Dermis blood vessel endothelial cell (primary cell): ENCODE measurements around the gene KRT85. TPM values are rescaled to one million over a fixed set of nuclear protein-coding genes. Genes with fewer than 3 reads are reported as not detected.
"Not testable (repeated sequence)": the region's sequence is repeated elsewhere in the genome, so short reads cannot be mapped to it uniquely, and the experiment has no call there.

Experiments
- DNase-seq: peaks from one replicate; pipeline ENCODE4 v3.0.0; 2010
- total RNA-seq: library from RNA; depleted of rRNA; stranded (reverse); fragments of >200 nt; gene quantifications from 2 replicates; pipeline ENCODE4 v1.2.3, GENCODE V29; 2014

KRT85 gene
- total RNA-seq, 1 donor from 2014 or later: not detected

DNA sequence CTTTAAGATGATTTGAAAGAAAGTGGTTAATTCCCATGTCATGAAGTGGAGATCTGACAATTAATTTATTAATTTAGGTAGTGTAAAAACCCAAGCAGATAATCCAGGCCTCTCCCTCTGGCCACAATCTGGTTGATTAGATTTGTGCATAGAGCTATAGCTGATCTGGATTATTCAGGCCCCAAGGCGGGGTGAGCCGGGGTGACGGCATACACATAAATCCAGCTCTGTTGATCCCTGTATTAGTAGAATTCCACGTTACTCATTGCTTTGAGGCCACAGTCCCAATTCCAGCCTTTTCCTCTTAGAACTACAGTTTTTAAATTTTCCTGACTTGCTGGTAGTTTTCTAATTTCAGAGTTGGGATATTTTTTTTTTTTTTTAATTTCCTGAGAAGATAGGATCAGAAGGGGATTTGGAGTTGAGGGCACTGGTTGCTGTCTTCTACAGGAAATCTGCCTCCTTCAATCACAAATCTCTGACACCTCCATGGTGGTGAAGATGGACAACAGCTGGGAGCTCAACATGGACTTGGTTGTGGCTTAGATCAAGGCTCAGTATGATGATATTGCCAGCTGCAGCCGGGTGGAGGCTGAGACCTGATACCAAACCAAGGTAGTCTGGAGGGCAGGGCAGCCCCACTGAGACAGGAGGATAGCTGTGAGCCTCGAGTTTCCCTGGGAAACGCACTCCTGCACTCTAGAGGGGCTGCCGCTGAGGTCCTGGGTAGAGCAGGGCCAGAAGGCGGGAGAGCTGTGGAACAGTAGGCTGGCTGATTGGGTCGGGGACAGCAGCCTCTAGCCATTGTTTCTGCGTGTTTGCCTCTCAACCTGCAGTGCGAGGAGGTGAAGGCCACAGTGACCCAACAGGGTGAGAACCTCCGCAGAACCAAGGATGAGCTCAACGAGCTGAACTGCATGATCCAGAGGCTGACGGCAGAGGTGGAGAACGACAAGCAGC lies 19.4 kb downstream of the KRT85 start:
- DNase-seq: no peak

DNA sequence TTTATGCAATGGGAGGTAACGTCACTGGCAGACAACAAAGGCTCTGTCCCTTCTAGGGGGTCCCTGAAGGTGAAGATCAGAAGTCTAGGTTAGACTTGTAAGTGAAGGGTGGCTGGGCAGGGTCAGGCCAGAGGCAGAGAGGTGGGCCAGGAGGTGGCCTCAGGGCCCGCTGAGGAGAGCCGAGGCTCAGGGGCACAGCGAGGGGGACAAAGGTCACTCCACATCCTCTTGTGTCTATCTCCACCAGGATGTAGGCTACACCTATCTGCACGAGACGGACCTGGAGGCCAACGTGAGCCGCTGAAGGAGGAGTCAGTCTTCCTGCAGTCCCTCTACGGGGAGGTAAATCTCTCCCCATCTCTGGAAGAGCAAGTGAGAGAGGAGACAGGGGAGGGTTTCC lies 20.3 kb downstream of the KRT85 start:
- no peak for DNase-seq

DNA sequence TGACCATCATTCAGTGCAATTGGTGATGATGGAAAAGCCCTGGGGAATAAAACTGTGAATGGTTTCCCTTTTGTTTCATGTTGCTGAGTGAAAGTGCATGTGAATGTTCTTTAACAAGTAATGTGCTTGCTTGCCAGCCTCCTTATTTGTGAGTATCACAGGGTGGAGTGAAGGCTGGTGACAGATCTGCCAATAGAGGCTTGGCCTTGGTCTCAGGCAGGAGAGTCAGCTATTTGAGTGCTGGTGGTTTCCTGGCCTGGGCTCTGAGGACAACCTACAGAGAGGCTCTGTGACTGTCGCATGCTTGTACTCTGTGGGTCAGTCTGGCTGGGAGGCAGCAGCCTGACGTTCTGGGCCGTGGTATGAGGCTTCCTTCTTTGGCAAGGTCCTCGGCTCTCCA lies 20.7 kb downstream of the KRT85 start:
- no peak for DNase-seq

DNA sequence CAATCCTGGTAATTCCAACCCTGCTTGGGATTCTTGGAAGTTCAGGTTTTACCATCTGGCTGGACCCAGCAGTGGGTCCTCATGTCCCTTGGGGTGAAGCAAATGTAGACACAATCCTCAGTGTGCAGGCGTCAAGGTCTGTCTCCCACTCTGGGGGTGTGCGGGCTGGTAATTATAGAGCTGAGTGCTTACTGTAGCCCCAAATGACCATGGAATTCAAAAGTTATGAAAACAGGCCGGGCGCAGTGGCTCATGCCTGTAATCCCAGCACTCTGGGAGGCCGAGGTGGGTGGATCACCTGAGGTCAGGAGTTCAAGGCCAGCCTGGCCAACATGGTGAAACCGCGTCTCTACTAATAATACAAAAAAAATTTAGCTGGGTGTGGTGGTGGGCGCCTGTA lies 22.2 kb downstream of the KRT85 start:
- not testable (repeated sequence) for DNase-seq

DNA sequence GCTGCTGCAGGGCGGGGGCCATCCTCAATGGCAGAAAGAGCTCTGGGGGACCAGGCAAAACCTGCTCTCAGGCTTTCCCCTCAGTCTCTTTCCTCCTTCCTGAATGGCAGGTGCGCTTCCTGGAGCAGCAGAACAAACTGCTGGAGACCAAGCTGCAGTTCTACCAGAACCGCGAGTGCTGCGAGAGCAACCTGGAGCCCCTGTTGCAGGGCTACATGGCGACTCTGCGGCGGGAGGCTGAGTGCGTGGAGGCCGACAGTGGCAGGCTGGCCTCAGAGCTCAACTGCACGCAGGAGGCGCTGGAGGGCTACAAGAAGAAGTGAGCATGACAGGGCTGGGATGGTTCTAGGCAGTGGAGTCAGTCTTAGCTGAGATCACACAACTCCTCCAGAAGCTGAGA lies 23.2 kb downstream of the KRT85 start:
- no peak for DNase-seq

DNA sequence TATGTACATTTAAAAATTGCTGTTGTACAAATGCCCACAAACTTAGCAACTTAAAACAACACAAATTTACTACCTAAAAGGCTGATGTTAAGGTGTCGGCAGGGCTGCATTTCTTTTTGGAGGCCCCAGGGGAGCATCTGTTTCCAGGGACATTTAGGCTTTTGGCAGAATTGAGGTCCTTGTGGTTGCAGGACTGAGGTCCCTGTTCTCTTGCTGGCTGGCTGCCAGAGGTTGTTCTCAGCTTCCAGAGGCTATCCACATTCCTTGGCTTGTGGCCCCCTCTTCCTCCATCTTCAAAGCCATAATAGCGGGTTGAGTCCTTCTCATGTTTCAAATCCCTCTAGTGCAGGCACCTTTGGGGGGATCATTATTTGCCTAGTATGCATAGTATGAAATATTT lies 23.7 kb downstream of the KRT85 start:
- no peak for DNase-seq

DNA sequence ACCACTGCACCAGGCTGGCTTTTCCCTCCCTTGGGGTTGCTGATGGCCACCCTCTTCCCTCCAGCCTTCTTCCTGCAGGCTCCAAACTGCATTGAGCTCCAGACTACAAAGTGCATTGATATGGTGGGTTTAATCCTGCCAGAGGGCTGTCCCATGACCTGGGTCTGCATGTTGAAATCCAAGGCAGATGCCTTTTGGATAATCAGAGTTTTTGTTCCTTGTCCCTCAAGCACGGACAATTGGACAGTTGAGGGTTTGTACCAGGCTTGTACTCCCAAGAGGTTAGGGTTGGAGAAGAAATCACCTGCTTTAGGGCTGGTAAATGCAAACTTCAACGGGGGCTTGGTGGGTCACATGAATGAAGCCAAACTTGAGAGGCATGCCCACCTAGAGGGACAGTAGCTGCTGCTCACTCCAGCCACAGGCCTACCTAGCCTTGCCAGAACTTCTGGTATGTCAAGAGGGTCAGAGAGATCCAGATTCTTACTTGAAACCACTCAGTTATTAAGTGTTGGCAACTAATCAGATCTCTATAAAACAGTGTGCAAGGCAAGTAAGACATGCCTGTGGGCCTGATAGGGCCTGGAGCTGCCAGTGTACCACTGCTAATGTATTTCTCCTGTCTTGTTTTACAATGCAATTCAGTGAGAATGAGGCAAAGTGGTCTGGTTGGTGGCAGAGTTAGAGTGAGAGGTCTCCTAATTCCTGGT lies 24.3 kb downstream of the KRT85 start:
- DNase-seq: no peak

DNA sequence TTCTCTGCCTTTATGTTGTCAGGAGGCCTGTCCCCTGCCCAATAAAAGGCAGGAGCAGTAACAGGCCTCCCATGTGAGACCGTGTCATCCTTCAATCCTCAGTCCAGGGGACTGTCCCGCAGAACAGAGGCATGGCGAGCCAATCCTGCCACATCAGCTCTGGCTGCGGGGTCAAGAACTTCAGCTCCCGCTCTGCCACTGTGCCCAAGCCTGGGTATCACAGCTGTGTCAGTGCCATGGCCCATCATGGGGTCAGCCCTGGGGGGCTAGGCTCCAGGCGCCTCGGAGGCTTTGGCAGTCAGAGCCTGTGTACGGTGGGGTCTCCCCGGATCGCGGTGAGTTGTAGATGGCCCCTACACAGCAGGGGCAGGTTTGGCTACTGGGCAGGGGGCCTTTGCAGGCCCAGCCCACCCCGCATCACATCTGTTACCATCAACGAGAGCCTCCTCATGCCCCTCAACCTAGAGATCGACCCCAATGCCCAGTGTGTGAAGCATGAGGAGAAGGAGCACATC lies 26.2 kb downstream of the KRT85 start:
- DNase-seq: no peak

DNA sequence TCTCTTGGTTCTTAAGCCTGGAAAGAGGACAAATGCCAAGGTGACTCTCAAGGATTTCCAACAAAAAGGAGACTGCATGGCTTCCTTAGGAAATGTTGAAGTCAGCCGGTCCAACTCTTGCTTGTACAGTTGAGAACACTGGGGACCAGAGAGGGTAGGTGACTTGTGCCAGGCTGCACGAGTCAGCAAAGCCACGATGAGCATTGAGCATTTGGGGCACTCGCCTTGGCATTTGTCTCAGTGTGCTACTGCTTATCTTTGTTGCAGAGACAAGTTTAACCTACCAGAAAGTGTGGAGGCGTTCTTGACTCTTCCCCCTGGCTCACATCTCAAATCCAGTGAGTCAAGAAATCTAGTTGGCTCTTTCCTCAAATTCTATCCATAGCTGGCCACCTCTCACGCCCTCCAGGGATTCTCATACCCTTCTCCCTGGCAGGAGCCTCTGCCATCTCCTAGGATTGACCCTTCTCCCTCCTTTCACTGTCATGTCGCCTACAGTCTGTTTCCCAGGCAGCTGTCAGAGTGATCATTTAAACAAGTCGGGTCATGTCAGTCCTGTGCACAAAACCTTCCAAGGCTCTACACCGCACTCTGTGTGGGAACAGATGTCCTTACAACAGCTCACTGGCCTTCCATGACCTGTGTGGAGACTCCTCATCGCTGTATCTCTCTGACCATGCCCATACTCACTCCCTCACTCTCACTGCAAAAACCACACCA lies 28.9 kb downstream of the KRT85 start:
- no peak for DNase-seq

DNA sequence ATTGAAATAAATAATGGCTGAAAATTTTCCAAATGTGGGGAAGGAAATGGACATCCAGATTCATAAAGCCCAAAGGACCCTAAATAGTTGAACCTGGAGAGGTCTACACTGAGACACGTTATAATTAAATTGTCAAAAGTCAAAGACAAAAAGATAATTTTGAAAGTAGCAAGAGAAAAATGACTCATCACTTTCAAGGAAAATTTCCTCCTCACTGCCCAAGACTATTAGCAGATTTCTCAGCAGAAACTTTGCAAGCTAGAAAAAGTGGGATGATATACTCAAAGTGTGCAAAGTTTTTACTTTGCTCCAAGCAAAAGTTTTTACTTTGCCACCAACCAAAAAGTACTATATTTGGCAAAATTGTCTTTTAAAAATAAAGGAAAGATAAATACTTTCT lies 30.2 kb downstream of the KRT85 start:
- no peak for DNase-seq

DNA sequence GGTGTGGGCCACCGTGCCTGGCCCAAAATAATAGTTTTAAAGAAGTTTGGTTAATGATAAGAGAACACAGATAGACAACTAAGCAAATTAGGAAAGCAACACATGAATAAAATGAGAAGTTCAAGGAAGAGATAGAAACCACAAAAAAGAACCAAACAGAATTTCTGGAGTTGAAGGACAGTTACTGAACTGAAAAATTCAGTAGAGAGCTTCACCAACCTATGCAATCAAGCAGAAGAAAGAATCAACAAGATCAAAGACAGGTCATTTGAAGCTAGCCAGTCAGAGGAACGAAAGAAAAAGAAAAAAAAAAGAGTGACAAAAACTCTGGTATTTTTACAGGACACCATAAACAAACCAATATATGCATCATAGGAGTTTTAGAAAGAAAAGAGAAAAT lies 30.6 kb downstream of the KRT85 start:
- no peak for DNase-seq

DNA sequence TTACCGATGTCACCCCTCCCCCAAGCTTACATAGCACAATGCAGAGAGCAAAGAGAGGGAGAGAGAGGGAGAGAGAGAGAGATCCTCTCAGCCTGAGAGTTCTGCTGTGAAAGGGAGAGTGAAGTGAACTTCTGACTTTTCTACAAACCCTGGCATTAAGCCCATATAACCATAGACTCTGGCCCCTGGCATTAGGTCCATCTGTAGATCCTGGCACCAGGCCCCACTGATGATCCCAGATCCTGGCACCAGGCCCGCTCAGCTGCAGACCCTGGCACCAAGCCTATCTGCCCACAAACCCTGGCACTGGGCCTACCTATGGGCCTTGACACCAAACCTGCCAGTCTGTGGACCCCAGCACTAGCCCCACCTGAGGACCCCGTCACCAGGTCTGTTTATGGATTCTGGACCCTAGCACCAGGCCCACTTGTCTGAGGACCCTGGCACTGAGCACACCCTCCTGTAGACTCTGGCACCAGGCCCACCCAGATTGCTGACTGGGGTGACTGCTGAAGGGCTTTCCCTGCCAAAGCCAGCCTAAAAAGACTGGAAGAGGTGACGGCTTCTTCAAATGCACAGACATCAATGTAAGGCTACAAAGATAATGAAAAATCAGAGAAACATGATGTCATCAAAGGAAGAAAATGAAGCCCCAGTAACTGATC lies 31.6 kb downstream of the KRT85 start:
- no peak for DNase-seq

DNA sequence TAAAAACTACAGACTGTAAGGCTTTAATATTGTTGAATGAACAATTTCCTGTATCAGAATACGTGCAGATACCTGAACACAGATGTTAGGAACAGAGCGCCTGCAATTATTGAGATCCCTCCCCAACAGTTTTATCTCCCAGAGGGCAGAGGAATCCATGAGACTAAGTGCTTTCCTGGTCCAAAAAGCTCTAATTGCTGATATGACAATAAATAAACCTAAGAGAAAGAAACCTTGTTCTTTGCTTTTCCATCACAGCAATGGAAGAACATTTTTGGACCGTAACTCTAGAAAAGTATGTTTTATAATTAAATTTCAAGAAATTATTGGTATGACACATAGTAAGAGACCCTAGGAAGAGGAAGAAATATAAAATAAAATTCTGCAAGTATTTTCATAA lies 33.1 kb downstream of the KRT85 start:
- no peak for DNase-seq

DNA sequence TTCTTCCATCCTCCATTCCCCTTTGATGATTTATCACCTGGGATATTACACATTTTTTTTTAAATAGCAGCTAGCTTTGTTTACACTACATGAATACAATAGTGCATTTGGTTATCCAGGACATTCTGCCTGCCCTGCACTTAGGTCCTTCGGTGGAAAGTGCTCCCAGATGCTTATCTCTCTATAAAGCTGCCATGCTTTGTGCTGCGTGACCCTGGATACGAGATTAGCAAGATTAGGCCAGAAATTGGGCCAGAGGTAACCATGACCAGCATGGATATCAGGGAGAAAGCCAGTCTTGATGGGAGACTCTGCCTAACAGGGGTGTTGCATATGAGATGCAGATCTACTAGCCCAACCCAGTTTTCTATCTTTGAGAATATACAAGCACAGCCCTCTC lies 34.0 kb downstream of the KRT85 start:
- DNase-seq: no peak

DNA sequence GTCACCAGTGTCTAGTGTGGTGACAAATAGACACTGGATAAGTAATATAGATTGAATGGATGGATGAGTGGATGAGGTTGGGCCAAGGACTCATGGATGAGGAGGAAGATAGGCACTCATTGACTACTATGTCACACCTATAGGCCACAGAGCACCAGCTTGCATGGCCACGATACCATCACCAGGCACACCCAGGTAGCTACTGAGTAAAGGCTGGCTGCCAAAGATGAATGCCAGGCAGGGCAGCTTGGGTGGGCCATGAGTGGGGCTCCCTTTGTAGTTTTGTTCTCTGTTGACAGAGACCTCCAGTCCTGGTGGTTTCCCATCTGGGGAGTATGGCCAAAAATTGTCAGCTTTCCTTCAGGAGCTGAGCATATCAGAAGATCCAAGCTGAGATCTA lies 34.9 kb downstream of the KRT85 start:
- no peak for DNase-seq

DNA sequence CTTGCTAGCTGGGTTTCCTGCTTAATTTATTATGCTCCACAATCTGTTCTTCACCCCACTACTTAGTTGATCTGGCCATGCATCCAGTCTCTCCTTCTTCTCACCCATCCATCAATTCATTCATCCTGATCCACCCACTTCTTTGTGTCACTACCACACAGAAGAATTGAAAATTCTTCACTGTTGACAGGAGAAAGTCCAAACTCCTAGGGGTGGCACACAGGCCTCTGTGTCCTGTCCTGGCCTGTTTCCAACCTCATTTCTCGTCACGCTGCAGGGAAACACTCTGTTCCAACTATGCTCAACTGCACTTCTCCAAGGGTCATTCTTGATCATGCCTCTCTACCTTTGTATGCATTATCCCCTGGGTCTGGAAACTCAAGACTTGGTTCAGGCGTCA lies 35.4 kb downstream of the KRT85 start:
- no peak for DNase-seq

DNA sequence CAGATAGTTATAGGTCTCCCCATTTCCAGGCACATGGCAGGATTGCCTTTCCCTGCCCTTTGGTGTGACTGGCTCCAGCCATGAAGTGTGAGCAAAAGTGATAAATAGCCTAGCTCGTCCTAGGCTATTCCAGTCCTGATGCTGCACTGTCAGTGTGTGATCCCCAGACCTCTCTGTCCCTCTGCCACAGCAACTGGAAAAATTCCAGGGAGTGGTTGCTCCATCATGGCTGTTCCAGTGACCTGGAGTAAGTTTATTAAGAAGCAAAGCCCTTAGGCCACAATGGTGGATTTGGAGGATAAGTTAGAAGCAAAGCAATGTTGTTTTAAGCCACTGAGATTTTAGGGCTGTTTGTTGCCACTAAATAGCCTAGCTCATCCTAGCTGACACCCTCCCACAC lies 36.2 kb downstream of the KRT85 start:
- DNase-seq: no peak

DNA sequence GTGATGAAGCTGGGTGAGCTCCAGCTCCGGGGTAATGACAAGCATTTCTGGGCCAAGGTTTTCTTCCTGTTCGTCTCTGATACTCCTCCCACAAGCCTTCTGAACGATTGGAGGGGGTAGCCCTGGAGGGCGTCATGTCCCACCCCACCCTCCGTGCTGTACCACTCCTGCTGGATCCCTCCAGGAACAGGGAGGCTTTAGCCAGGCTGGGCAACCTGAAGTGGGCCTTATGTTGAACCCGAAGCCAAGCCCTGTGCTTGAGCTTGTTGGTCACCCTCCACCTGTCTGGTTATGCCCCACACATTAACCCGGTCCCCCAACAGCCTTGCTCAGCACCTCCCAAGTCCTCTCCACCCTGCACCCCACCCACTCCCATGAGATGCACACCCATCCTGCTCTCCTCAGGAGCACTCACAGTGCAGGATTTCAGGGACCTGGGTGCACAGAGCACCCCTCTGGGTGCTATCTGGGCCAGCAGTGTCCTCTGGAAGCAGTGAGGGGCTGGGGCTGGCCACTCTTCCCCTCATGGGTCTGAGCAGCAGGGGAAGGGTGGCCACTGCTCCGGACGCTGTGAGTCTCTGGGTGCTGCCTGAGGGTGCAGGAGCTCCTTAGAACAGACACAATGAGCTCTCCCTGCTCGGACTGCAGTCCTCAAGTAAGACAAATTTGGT lies 39.3 kb downstream of the KRT85 start:
- DNase-seq: no peak

DNA sequence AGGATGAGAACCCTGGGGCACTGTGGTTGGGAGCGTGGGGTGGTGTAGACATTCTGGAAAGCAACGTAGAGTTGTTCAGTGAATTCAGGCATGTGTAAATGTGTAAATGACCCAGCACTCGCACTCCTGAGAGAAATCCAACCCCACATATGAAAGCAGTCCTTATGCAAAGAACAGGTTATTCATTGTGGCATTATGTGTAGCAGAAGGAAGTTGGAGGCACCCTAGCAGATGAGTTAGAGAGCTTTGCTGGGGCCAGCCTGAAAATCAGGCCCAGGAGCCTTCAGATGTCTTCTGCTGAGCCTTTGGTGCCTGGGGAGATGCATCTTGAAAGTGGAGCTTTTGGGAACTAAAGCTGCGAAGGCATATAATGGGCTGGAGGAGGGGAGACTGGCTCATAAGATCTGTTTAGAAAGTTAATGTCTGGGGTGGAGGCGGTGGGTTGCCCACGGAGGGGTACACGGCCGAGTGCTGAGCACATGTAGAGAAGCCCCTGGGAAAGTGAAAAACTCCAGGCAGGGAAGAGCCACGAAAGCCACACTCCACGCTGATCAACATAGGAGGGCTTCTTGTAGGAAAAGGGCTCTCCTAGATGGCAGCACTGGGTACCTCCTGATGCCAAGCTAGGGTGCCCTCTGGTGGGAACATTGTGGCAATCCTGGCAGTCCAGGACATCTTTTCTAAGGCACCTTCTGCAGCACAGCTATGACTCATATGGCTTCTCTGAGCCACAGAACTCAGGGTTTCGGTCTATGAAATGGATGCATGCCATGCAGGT lies 40.0 kb downstream of the KRT85 start:
- peak; percentile 95 for DNase-seq

DNA sequence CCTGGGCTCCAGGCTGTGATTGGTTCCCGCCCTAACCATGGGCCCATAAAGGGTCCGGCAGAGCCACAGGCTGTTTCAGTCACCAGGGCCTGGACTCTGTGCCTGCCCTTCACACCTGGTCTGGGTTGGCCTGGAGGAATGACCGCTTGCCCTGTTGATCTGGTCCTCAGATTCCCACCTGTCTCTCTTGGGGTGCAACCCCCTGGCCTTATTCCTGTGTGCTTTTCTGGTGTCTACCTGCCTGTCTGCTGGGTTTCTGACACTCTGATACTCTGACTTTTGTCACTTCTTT lies 43.2 kb downstream of the KRT85 start:
- no peak for DNase-seq

DNA sequence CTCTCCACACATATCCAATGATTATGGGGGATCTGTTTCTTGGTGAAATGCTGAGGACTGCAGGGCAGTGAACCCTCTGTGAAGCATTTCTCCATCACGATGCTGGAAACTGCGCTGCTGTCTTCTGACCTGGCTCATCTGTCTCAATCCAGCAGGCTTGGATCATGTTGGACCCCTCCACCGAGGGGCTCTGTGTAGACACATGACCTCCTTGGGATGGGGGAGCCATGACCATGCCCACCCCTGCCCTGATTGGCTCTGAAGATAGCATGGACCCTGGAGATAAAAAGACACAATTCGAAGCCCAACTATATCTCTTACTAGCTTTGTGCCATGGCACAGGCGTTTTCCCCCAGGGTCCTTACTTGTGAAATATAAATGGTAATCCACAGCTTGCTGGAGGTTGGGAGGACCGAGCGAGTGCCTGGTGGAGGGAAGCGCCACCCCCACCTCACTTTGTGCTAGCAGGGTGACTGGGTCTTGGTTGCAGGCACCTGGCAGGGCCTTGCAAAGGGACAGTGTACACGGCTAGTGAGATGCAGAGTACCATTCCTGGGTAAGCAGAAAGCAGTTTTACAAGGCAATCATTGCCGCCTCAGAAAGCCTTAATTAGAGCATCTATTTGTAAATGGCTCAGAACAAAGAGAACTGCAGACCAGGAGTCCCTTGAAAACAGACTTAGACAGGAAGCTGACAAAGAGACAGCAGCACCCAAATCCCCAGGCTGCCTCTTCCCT lies 43.7 kb downstream of the KRT85 start:
- no peak for DNase-seq
